ENCODE measurements around the gene CXCL8. TPM values are rescaled to one million over a fixed set of nuclear protein-coding genes. Genes with fewer than 3 reads are reported as not detected.

Gene CXCL8
- total RNA-seq, 1 experiment from 2014 or later = 477 TPM

DNA sequence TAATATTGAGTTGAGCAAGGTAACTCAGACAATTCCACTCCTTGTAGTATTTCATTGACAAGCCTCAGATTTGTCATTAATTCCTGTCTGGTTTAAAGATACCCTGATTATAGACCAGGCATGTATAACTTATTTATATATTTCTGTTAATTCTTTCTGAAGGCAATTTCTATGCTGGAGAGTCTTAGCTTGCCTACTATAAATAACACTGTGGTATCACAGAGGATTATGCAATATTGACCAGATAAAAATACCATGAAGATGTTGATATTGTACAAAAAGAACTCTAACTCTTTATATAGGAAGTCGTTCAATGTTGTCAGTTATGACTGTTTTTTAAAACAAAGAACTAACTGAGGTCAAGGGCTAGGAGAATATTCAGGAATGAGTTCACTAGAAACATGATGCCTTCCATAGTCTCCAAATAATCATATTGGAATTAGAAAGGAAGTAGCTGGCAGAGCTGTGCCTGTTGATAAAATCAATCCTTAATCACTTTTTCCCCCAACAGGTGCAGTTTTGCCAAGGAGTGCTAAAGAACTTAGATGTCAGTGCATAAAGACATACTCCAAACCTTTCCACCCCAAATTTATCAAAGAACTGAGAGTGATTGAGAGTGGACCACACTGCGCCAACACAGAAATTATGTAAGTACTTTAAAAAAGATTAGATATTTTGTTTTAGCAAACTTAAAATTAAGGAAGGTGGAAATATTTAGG lies 821 bp downstream of the CXCL8 start:
- Histone ChIP-seq H3K4me2 (ENCODE audit: low read length) (peak overlapping the region; percentile 81), H3F3A (ENCODE audit: low read length, unreplicated experiment) (peaks cover 36% of the 10 kb centered on the region), H3K27ac (ENCODE audit: low read length) (peak overlapping the region; percentile 93), H3K27me3 (ENCODE audit: low read length) (no peaks in the 10 kb centered on the region), H3K4me1 (ENCODE audit: insufficient read depth, low read length) (peaks cover 30% of the 10 kb centered on the region), H3K9me2 (replicated peaks; ENCODE audit: low read length) (no peaks in the 10 kb centered on the region), H3K4me3 (ENCODE audit: low read length) (peak overlapping the region; percentile 65), H2AFZ (ENCODE audit: low read length) (no peak overlapping the region), H3K36me3 (ENCODE audit: low read depth, low read length) (peaks cover 13% of the 10 kb centered on the region; the same call in 1 of the 2 replicates), H4K20me1 (ENCODE audit: low read length) (no peaks in the 10 kb centered on the region; the same call in 1 of the 2 replicates), H3K9ac (ENCODE audit: low read length) (peak overlapping the region; percentile 69), H3K79me2 (ENCODE audit: low read length) (peaks cover 21% of the 10 kb centered on the region), H3K9me3 (ENCODE audit: low read length) (no peaks in the 10 kb centered on the region)
- ChIA-PET CTCF (interaction anchor here (0.9 kb wide), 1 partner anchor 297 kb away, joined by 5 read pairs; the partner anchor contains the start of gene CXCL3), POLR2A (ENCODE audit: unreplicated experiment) (no interaction called here)
- ATAC-seq (no peak), DNase-seq (peak; percentile 45)
- no TSS peak for BruUV-seq (replicated peaks)
- TF ChIP-seq EZH2 (IDR thresholded peaks at IDR 0.05; ENCODE audit: low read length, unreplicated experiment) (no peak), EZH2phosphoT487 (IDR thresholded peaks at IDR 0.05; ENCODE audit: borderline replicate concordance, low read length) (no peak), CTCF (conservative IDR thresholded peaks at IDR 0.05; ENCODE audit: low read depth, low read length) (no peak)
- intact Hi-C loops (cut with micrococcal nuclease) = loop anchor here (5.0 kb wide), 1 partner anchor 46 kb away; no protein-coding TSS in a partner anchor

DNA sequence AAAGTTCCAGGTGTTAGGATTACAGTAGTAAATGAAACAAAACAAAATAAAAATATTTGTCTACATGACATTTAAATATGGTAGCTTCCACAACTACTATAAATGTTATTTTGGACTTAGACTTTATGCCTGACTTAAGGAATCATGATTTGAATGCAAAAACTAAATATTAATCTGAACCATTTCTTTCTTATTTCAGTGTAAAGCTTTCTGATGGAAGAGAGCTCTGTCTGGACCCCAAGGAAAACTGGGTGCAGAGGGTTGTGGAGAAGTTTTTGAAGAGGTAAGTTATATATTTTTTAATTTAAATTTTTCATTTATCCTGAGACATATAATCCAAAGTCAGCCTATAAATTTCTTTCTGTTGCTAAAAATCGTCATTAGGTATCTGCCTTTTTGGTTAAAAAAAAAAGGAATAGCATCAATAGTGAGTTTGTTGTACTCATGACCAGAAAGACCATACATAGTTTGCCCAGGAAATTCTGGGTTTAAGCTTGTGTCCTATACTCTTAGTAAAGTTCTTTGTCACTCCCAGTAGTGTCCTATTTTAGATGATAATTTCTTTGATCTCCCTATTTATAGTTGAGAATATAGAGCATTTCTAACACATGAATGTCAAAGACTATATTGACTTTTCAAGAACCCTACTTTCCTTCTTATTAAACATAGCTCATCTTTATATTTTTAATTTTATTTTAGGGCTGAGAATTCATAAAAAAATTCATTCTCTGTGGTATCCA lies 1.6 kb downstream of the CXCL8 start:
- intact Hi-C loops (cut with micrococcal nuclease) = loop anchor here (5.0 kb wide), 1 partner anchor 45 kb away; no protein-coding TSS in a partner anchor
- H3K9me3 ChIP-seq (ENCODE audit: low read length) = no peaks in the 10 kb centered on the region
- POLR2A ChIA-PET (ENCODE audit: unreplicated experiment) = interaction anchor here (0.6 kb wide), 1 partner anchor 235 kb away, joined by 3 read pairs; no protein-coding TSS in a partner anchor
- DNase-seq (peak; percentile 9), ATAC-seq (no peak)
- peaks cover 29% of the 10 kb centered on the region for H3K4me1 ChIP-seq (ENCODE audit: insufficient read depth, low read length)
- H2AFZ ChIP-seq (ENCODE audit: low read length) = no peak overlapping the region
- H3K4me2 ChIP-seq (ENCODE audit: low read length) = peak overlapping the region; percentile 81
- no TSS peak for BruUV-seq (replicated peaks)
- peaks cover 36% of the 10 kb centered on the region for H3F3A ChIP-seq (ENCODE audit: low read length, unreplicated experiment)
- CTCF ChIA-PET = no interaction called here
- H3K9me2 ChIP-seq (replicated peaks; ENCODE audit: low read length) = no peaks in the 10 kb centered on the region
- peaks cover 21% of the 10 kb centered on the region for H3K79me2 ChIP-seq (ENCODE audit: low read length)
- no peaks in the 10 kb centered on the region for H3K27me3 ChIP-seq (ENCODE audit: low read length)
- peak overlapping the region; percentile 65 for H3K4me3 ChIP-seq (ENCODE audit: low read length)
- TF ChIP-seq CTCF (conservative IDR thresholded peaks at IDR 0.05; ENCODE audit: low read depth, low read length) (no peak), EZH2phosphoT487 (IDR thresholded peaks at IDR 0.05; ENCODE audit: borderline replicate concordance, low read length) (no peak), EZH2 (IDR thresholded peaks at IDR 0.05; ENCODE audit: low read length, unreplicated experiment) (no peak)
- H3K9ac ChIP-seq (ENCODE audit: low read length) = peak overlapping the region; percentile 69
- peaks cover 13% of the 10 kb centered on the region; the same call in 1 of the 2 replicates for H3K36me3 ChIP-seq (ENCODE audit: low read depth, low read length)
- H4K20me1 ChIP-seq (ENCODE audit: low read length) = no peaks in the 10 kb centered on the region; the same call in 1 of the 2 replicates
- peak overlapping the region; percentile 93 for H3K27ac ChIP-seq (ENCODE audit: low read length)
